K562 (cell line): ENCODE results near the gene RPRML. TPM values are rescaled to one million over a fixed set of nuclear protein-coding genes. Genes with fewer than 3 reads are reported as not detected.

Experiments
- CREBBP ChIP-seq: IDR thresholded peaks from one replicate; pipeline ENCODE4 v1.6.1; 2012; ENCODE audit warnings: low read depth, mild to moderate bottlenecking, control low read depth, inconsistent platforms, low read length
- HOXB6 ChIP-seq: fragments of 250-450 bp; sonication (Bioruptor Pico); IDR thresholded peaks from 2 replicates; pipeline ENCODE4 v1.5.1; 2022; ENCODE audit warnings: mild to moderate bottlenecking, borderline replicate concordance
- KLF6 ChIP-seq: fragments of 250-450 bp; sonication (Bioruptor Pico); IDR thresholded peaks from 2 replicates; pipeline ENCODE4 v1.4.0; 2020; ENCODE audit warnings: mild to moderate bottlenecking, moderate library complexity, borderline replicate concordance
- LARP7 ChIP-seq: fragments of 450-650 bp; IDR thresholded peaks from 2 replicates; pipeline ENCODE4 v1.6.1; 2016
- MBD2 ChIP-seq: sonication (generic); IDR thresholded peaks from 2 replicates; pipeline ENCODE4 v1.6.1; 2016; ENCODE audit warnings: low read depth, borderline replicate concordance
- POLR2A ChIP-seq: fragments of 450-650 bp; conservative IDR thresholded peaks from 2 replicates; pipeline ENCODE4 v1.6.1; 2016
- RHOXF2B ChIP-seq: fragments of 250-450 bp; sonication (Bioruptor Pico); conservative IDR thresholded peaks from 2 replicates; pipeline ENCODE4 v1.5.1; 2021
- RNF2 ChIP-seq: sonication (generic); IDR thresholded peaks from 2 replicates; pipeline ENCODE4 v1.6.1; 2016
- ZNF184 ChIP-seq: sonication (generic); formaldehyde crosslinking; IDR thresholded peaks from 2 replicates; pipeline ENCODE4 v1.5.0; 2020; ENCODE audit warnings: missing genetic modification reagents
- polyA plus RNA-seq, 8 experiments: library from polyadenylated mRNA; depleted of rRNA in 4 of 8; stranded (reverse) in 5 of 8; unstranded in 3 of 8; fragments of >200 nt; fragmentation: Nextera tagmentation in 2 of 8; fragmentation: Illumina TruSeq in 1 of 8; extraction: Ambion mirVana in 2 of 8; extraction: Trizol in 1 of 8; gene quantifications; 2 replicates each; pipeline versions ENCODE4 v1.2.1 to v1.2.3, GENCODE V29; 2011 to 2014; ENCODE audit warnings: inconsistent platforms in 1 of 8, missing spikeins in 1 of 8
- total RNA-seq, 7 experiments: library from RNA; depleted of rRNA in 6 of 7; stranded (reverse); fragments of >200 nt in 6 of 7; fragmentation: Illumina TruSeq in 2 of 7; extraction: Trizol in 2 of 7; gene quantifications; 2 replicates each; pipeline versions ENCODE4 v1.2.1 to v1.2.3, GENCODE V29; 2011 to 2021; ENCODE audit warnings: low replicate concordance in 1 of 7
- TF ChIP-seq, protein P1 (sequence below): sonication (generic); formaldehyde crosslinking; IDR thresholded peaks from 2 replicates; pipeline ENCODE4 v1.8.0; 2023; ENCODE audit warnings: missing genetic modification reagents, mild to moderate bottlenecking, borderline replicate concordance
- TF ChIP-seq, protein P2 (sequence below): fragments of 450-650 bp; conservative IDR thresholded peaks from 2 replicates; pipeline ENCODE4 v1.6.1; 2016; ENCODE audit warnings: missing genetic modification characterization, low read depth, mild to moderate bottlenecking, control low read depth, missing compliant biosample characterization
- TF ChIP-seq, protein P3 (sequence below): sonication (generic); formaldehyde crosslinking; IDR thresholded peaks from 2 replicates; pipeline ENCODE4 v1.8.0; 2022; ENCODE audit warnings: mild to moderate bottlenecking, missing genetic modification reagents
- TF ChIP-seq, protein P4 (sequence below): IDR thresholded peaks from 2 replicates; pipeline ENCODE4 v1.6.1; 2012; ENCODE audit warnings: low read depth, low read length, improper control_type of control experiment, borderline replicate concordance
- TF ChIP-seq, protein P5 (sequence below): sonication (generic); formaldehyde crosslinking; IDR thresholded peaks from 2 replicates; pipeline ENCODE4 v1.8.0; 2023; ENCODE audit warnings: mild to moderate bottlenecking, missing genetic modification reagents

RPRML gene
- total and polyA plus RNA-seq, 9 of the 15 experiments (the other 6 are each of a cell fraction or from before 2014, with no cell fraction given) = not detected

DNA sequence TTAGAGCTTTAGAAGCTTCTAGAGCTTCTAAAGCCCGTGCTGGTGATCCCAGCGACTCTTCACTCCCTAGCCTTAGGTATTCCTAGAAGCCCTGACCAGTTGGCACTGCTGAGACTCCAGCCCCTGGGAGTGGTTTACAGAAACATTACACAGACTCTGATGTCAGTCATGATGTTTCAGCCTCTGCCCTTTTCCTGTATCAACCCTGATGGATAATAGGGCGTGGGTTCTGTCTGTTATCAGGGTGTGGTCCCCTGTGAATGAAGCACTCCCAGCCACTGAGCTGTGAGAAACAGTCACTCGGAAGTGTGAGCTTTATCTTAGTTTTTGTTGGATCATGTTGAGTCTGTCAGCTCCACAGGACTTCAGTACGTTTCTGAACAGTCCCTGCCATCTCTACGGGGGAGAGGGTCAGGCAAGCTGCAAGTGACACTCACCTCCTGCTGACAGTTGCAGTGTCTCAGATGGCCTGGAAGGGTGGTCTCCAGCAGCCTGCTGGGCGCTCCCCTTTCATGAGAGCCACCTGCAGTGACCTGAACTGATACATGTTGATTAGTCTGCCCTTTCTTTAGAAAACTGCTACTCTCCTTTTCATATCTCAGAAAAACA is 43.3 kb downstream of the RPRML start (continued):
- TF ChIP-seq, protein P1, sequence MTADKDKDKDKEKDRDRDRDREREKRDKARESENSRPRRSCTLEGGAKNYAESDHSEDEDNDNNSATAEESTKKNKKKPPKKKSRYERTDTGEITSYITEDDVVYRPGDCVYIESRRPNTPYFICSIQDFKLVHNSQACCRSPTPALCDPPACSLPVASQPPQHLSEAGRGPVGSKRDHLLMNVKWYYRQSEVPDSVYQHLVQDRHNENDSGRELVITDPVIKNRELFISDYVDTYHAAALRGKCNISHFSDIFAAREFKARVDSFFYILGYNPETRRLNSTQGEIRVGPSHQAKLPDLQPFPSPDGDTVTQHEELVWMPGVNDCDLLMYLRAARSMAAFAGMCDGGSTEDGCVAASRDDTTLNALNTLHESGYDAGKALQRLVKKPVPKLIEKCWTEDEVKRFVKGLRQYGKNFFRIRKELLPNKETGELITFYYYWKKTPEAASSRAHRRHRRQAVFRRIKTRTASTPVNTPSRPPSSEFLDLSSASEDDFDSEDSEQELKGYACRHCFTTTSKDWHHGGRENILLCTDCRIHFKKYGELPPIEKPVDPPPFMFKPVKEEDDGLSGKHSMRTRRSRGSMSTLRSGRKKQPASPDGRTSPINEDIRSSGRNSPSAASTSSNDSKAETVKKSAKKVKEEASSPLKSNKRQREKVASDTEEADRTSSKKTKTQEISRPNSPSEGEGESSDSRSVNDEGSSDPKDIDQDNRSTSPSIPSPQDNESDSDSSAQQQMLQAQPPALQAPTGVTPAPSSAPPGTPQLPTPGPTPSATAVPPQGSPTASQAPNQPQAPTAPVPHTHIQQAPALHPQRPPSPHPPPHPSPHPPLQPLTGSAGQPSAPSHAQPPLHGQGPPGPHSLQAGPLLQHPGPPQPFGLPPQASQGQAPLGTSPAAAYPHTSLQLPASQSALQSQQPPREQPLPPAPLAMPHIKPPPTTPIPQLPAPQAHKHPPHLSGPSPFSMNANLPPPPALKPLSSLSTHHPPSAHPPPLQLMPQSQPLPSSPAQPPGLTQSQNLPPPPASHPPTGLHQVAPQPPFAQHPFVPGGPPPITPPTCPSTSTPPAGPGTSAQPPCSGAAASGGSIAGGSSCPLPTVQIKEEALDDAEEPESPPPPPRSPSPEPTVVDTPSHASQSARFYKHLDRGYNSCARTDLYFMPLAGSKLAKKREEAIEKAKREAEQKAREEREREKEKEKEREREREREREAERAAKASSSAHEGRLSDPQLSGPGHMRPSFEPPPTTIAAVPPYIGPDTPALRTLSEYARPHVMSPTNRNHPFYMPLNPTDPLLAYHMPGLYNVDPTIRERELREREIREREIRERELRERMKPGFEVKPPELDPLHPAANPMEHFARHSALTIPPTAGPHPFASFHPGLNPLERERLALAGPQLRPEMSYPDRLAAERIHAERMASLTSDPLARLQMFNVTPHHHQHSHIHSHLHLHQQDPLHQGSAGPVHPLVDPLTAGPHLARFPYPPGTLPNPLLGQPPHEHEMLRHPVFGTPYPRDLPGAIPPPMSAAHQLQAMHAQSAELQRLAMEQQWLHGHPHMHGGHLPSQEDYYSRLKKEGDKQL = no peak
- TF ChIP-seq RHOXF2B (CRISPR knock-in tag) (no peak), KLF6 (CRISPR knock-in tag) (no peak), RNF2 (no peak), ZNF184 (CRISPR knock-in tag) (no peak), POLR2A (0 out of 2 replicates have a peak, but pooled peaks have one; percentile 6), CREBBP (no peak), MBD2 (no peak), HOXB6 (CRISPR knock-in tag) (no peak), LARP7 (no peak)
- TF ChIP-seq, protein P2, sequence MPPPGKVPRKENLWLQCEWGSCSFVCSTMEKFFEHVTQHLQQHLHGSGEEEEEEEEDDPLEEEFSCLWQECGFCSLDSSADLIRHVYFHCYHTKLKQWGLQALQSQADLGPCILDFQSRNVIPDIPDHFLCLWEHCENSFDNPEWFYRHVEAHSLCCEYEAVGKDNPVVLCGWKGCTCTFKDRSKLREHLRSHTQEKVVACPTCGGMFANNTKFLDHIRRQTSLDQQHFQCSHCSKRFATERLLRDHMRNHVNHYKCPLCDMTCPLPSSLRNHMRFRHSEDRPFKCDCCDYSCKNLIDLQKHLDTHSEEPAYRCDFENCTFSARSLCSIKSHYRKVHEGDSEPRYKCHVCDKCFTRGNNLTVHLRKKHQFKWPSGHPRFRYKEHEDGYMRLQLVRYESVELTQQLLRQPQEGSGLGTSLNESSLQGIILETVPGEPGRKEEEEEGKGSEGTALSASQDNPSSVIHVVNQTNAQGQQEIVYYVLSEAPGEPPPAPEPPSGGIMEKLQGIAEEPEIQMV (tag) = no peak
- TF ChIP-seq, protein P3, sequence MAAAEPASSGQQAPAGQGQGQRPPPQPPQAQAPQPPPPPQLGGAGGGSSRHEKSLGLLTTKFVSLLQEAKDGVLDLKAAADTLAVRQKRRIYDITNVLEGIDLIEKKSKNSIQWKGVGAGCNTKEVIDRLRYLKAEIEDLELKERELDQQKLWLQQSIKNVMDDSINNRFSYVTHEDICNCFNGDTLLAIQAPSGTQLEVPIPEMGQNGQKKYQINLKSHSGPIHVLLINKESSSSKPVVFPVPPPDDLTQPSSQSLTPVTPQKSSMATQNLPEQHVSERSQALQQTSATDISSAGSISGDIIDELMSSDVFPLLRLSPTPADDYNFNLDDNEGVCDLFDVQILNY (CRISPR knock-in tag) = no peak
- TF ChIP-seq, protein P4, sequence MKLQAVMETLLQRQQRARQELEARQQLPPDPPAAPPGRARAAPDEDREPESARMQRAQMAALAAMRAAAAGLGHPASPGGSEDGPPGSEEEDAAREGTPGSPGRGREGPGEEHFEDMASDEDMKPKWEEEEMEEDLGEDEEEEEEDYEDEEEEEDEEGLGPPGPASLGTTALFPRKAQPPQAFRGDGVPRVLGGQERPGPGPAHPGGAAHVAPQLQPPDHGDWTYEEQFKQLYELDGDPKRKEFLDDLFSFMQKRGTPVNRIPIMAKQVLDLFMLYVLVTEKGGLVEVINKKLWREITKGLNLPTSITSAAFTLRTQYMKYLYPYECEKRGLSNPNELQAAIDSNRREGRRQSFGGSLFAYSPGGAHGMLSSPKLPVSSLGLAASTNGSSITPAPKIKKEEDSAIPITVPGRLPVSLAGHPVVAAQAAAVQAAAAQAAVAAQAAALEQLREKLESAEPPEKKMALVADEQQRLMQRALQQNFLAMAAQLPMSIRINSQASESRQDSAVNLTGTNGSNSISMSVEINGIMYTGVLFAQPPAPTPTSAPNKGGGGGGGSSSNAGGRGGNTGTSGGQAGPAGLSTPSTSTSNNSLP = peak; percentile 40; the same call in 1 of the 2 replicates
- TF ChIP-seq, protein P5, sequence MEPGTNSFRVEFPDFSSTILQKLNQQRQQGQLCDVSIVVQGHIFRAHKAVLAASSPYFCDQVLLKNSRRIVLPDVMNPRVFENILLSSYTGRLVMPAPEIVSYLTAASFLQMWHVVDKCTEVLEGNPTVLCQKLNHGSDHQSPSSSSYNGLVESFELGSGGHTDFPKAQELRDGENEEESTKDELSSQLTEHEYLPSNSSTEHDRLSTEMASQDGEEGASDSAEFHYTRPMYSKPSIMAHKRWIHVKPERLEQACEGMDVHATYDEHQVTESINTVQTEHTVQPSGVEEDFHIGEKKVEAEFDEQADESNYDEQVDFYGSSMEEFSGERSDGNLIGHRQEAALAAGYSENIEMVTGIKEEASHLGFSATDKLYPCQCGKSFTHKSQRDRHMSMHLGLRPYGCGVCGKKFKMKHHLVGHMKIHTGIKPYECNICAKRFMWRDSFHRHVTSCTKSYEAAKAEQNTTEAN (CRISPR knock-in tag) = no peak
